Spleen (tissue), 11 donors: ENCODE data around the gene FAM9B. TPM values are rescaled to one million over a fixed set of nuclear protein-coding genes. Genes with fewer than 3 reads are reported as not detected.

Experiments
- DNase-seq: peaks from one replicate; pipeline ENCODE4 v3.0.0-alpha.2; 2020
- H3K27ac ChIP-seq, 8 donors: fragments of 200-600 bp; sonication (generic) in 7 of 8; 1 replicate in 4 of 8; 2 replicates in 4 of 8; pipeline versions ENCODE4 v1.5.0 to v1.8.0; 2016 to 2021; ENCODE audit warnings: inconsistent platforms in 4 of 8, mild to moderate bottlenecking in 4 of 8, moderate library complexity in 1 of 8
- H3K27me3 ChIP-seq, 7 donors: fragments of 200-600 bp; sonication (generic) in 6 of 7; replicated peaks in 1 of 7; 1 replicate in 4 of 7; 2 replicates in 3 of 7; pipeline versions ENCODE4 v1.5.0 to v1.8.0; 2016 to 2021; ENCODE audit warnings: inconsistent platforms in 3 of 7, mild to moderate bottlenecking in 1 of 7
- H3K36me3 ChIP-seq, 6 donors: fragments of 200-600 bp; sonication (generic) in 5 of 6; 1 replicate in 4 of 6; 2 replicates in 2 of 6; pipeline versions ENCODE4 v1.5.0 to v1.8.0; 2016 to 2021; ENCODE audit warnings: inconsistent platforms in 2 of 6
- H3K4me1 ChIP-seq, 6 donors: fragments of 200-600 bp; sonication (generic) in 5 of 6; 1 replicate in 3 of 6; 2 replicates in 3 of 6; pipeline versions ENCODE4 v1.5.0 to v1.8.0; 2016 to 2021; ENCODE audit warnings: inconsistent platforms in 3 of 6
- H3K4me3 ChIP-seq, 8 donors: fragments of 200-600 bp; sonication (generic) in 7 of 8; 1 replicate in 4 of 8; 2 replicates in 4 of 8; pipeline versions ENCODE4 v1.5.0 to v1.8.0; 2016 to 2021; ENCODE audit warnings: inconsistent platforms in 4 of 8, mild to moderate bottlenecking in 4 of 8, moderate library complexity in 2 of 8
- H3K9me3 ChIP-seq, 8 donors: fragments of 200-600 bp; sonication (generic) in 7 of 8; 1 replicate in 4 of 8; 2 replicates in 4 of 8; pipeline versions ENCODE4 v1.5.0 to v1.8.0; 2016 to 2021; ENCODE audit warnings: inconsistent platforms in 4 of 8
- CTCF ChIP-seq, 11 experiments: fragments of 200-600 bp in 7 of 11; fragments of 450-650 bp in 4 of 11; sonication (generic) in 4 of 11; IDR thresholded peaks in 8 of 11; conservative IDR thresholded peaks in 3 of 11; 1 replicate in 7 of 11; 2 replicates in 4 of 11; pipeline versions ENCODE4 v1.4.0 to v1.8.0; 2016 to 2021; ENCODE audit warnings: antibody characterized with exemption in 11 of 11, inconsistent platforms in 4 of 11, mild to moderate bottlenecking in 1 of 11
- POLR2A ChIP-seq, 3 donors: fragments of 450-650 bp; IDR thresholded peaks; one replicate each; pipeline ENCODE4 v1.5.1; 2017; ENCODE audit warnings: antibody characterized with exemption in 3 of 3, mild to moderate bottlenecking in 1 of 3
- POLR2AphosphoS5 ChIP-seq, 3 donors: sonication (generic); formaldehyde crosslinking; IDR thresholded peaks; one replicate each; pipeline ENCODE4 v1.5.1; 2017; ENCODE audit warnings: antibody characterized with exemption in 3 of 3
- WGBS, 5 donors: extraction: QIAGEN DNeasy Blood & Tissue Kit in 3 of 5; methylation state at CpG; one replicate each; pipeline versions ENCODE4 v1.1.5 to v1.1.7; 2013 to 2018; 5-methylcytosine and 5-hydroxymethylcytosine counted together
- intact Hi-C: fragments of 100-400 bp; cut with DNase I; formaldehyde crosslinking; loops from one replicate; pipeline ENCODE4 v1.15.0; 2023; ENCODE audit warnings: low total_unique reads
- polyA plus RNA-seq, 3 donors: library from polyadenylated mRNA; stranded (reverse); fragments of 200-250 nt; gene quantifications; one replicate each; pipeline ENCODE4 v1.2.1, GENCODE V29; 2013
- total RNA-seq, 7 donors: library from RNA; depleted of rRNA in 3 of 7; stranded (reverse); fragments of >200 nt in 3 of 7; fragmentation: NEBNext Ultra II Directional in 4 of 7; extraction: Animal tissue kit (Norgen Biotek cat#: 25700) in 4 of 7; gene quantifications; one replicate each; pipeline versions ENCODE4 v1.1.0 to v1.2.1, GENCODE V29; 2016 to 2021
- donor health status: healthy with polysubstance abuse.
- donor health status: DM: no; HTN: no; CAD: no; lungs with moderate emphysema.
- donor health status: DM: no; HTN: no; CAD: no.
- donor health status: Bipolar disorder and iron deficiency.
- donor health status: healthy.
- donor health status: DM: no; HTN: no; CAD: no.
- donor health status: DM: yes; HTN: yes; CAD: no.

The FAM9B gene
- total and polyA plus RNA-seq, 10 donors = 0.04 to 0.28 TPM; not detected in 8

- DNase-seq = no peak
- no peaks in the 10 kb centered on the region for H3K9me3 ChIP-seq
- H3K4me1 ChIP-seq = no peaks in the 10 kb centered on the region
- no peak overlapping the region for H3K27ac ChIP-seq
- no peaks in the 10 kb centered on the region for H3K36me3 ChIP-seq
- 30 to 67% (median 53%) methylated on average over 2 of the region's 2 CpGs for WGBS, 5 donors
- H3K27me3 ChIP-seq = no peaks in the 10 kb centered on the region
- H3K4me3 ChIP-seq = no peak overlapping the region
- intact Hi-C loops = no loop called here
- TF ChIP-seq CTCF (IDR thresholded peaks at IDR 0.05 in 8 of 11, conservative IDR thresholded peaks at IDR 0.05 in 3 of 11) (no peak), POLR2A (IDR thresholded peaks at IDR 0.05) (no peak), POLR2AphosphoS5 (IDR thresholded peaks at IDR 0.05) (no peak)
Measured at GRCh38 chrX:9055354-9055753, 21.4 kb upstream of the FAM9B start.

GRCh38 chrX:9052081-9052480, 18.2 kb upstream of the FAM9B start:
- 76 to 96% (median 83%) methylated on average over 3 of the region's 3 CpGs for WGBS, 5 donors
- no peak for TF ChIP-seq CTCF (IDR thresholded peaks at IDR 0.05 in 8 of 11, conservative IDR thresholded peaks at IDR 0.05 in 3 of 11)
- no peak for TF ChIP-seq POLR2AphosphoS5 (IDR thresholded peaks at IDR 0.05)
- TF ChIP-seq POLR2A (IDR thresholded peaks at IDR 0.05) = no peak
- H3K4me3 ChIP-seq = no peak overlapping the region
- H3K4me1 ChIP-seq = no peaks in the 10 kb centered on the region
- no peaks in the 10 kb centered on the region for H3K9me3 ChIP-seq
- H3K36me3 ChIP-seq = no peaks in the 10 kb centered on the region
- intact Hi-C loops = no loop called here
- no peak for DNase-seq
- no peaks in the 10 kb centered on the region for H3K27me3 ChIP-seq
- H3K27ac ChIP-seq = no peak overlapping the region

- no peaks in the 10 kb centered on the region for H3K27me3 ChIP-seq
- no peak for DNase-seq
- H3K4me3 ChIP-seq = no peak overlapping the region
- intact Hi-C loops = no loop called here
- WGBS, 5 donors = 78 to 97% (median 89%) methylated on average over 3 of the region's 3 CpGs
- H3K36me3 ChIP-seq = no peaks in the 10 kb centered on the region
- H3K27ac ChIP-seq = no peak overlapping the region
- no peaks in the 10 kb centered on the region for H3K9me3 ChIP-seq
- H3K4me1 ChIP-seq = no peaks in the 10 kb centered on the region
- no peak for TF ChIP-seq CTCF (IDR thresholded peaks at IDR 0.05 in 8 of 11, conservative IDR thresholded peaks at IDR 0.05 in 3 of 11)
- no peak for TF ChIP-seq POLR2A (IDR thresholded peaks at IDR 0.05)
Measured at GRCh38 chrX:9050331-9050730, 16.4 kb upstream of the FAM9B start.

GRCh38 chrX:9048801-9049200, 14.9 kb upstream of the FAM9B start:
- H3K27me3 ChIP-seq = no peaks in the 10 kb centered on the region
- intact Hi-C loops = no loop called here
- DNase-seq = no peak
- 53 to 92% (median 78%) methylated on average over 1 of the region's 1 CpG for WGBS, 5 donors
- H3K4me1 ChIP-seq = no peaks in the 10 kb centered on the region
- H3K36me3 ChIP-seq = no peaks in the 10 kb centered on the region
- TF ChIP-seq CTCF (IDR thresholded peaks at IDR 0.05 in 8 of 11, conservative IDR thresholded peaks at IDR 0.05 in 3 of 11) = no peak
- TF ChIP-seq POLR2A (IDR thresholded peaks at IDR 0.05) = no peak
- TF ChIP-seq POLR2AphosphoS5 (IDR thresholded peaks at IDR 0.05) = no peak
- no peak overlapping the region for H3K4me3 ChIP-seq
- H3K9me3 ChIP-seq = no peaks in the 10 kb centered on the region
- no peak overlapping the region for H3K27ac ChIP-seq
